ENCODE data around the gene RAB39A. TPM values are rescaled to one million over a fixed set of nuclear protein-coding genes. Genes with fewer than 3 reads are reported as not detected.
"Not testable (repeated sequence)": the region's sequence is repeated elsewhere in the genome, so short reads cannot be mapped to it uniquely, and the experiment has no call there.

The RAB39A gene
- polyA plus RNA-seq, 4 donors: 0.27 to 2.1 (median 0.58) TPM; not detected in 1

DNA sequence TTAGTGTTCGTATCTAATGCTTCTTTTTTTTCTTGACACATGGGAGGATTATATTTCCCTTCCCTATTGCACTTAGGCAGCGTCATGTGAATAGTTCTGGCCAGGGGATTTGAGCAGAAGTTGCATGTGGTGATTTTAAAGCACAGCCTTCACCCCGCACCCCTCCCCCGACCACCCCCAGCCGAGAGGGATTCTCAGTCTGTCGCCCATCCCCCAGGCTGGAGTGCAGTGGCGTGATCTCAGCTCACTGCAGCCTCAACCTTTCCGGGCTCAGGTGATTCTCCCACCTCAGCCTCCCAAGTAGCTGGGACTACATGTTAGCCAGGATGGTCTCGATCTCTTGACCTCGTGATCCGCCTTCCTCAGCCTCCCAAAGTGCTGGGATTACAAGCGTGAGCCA lies 20.1 kb downstream of the RAB39A start:
- not testable (repeated sequence) for H3K9me3 ChIP-seq (ENCODE audit: control insufficient read depth in 2 of 2, insufficient read depth in 1 of 2, low read depth in 1 of 2, low read length in 1 of 2); H3K4me1 ChIP-seq (ENCODE audit: control insufficient read depth in 3 of 3, insufficient read depth in 2 of 3, low read depth in 1 of 3, low read length in 2 of 3); H3K36me3 ChIP-seq (ENCODE audit: control insufficient read depth in 3 of 3, insufficient read depth in 2 of 3, low read depth in 1 of 3, low read length in 3 of 3); H3K27me3 ChIP-seq (ENCODE audit: control insufficient read depth in 3 of 3, insufficient read depth in 3 of 3, low read length in 3 of 3); FAIRE-seq; DNase-seq; H3K27ac ChIP-seq (ENCODE audit: low read depth in 1 of 3, low read length in 2 of 3); H3K4me3 ChIP-seq (ENCODE audit: low read depth in 1 of 3, low read length in 3 of 3)
- 85 to 91% (median 90%) methylated on average over 12 of the region's 12 CpGs for WGBS, 3 donors

DNA sequence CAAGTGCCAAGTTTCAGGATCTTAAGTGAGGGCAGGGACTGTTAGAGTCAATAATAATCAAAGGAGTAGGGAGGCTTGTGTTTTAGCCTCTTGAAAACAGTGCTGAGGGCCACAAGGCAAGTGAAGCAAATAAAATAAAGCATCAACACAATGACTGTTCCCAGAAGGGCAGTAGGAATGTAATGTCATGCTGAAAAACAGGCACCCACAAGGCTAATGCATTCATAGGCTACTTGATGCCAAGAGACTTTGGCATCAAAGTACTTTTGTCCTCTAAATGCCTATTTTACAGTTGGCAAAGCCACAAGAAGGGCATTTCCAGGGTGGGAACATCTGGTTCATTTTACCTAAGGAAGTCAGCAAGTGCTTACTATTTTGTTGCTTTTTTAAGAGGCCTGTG lies 22.9 kb downstream of the RAB39A start:
- DNase-seq (no peak), FAIRE-seq (no peak)
- Histone ChIP-seq H3K36me3 (ENCODE audit: control insufficient read depth in 3 of 3, insufficient read depth in 2 of 3, low read depth in 1 of 3, low read length in 3 of 3) (no peaks in the 10 kb centered on the region), H3K4me3 (ENCODE audit: low read depth in 1 of 3, low read length in 3 of 3) (no peak overlapping the region), H3K27ac (ENCODE audit: low read depth in 1 of 3, low read length in 2 of 3) (no peak overlapping the region), H3K27me3 (ENCODE audit: control insufficient read depth in 3 of 3, insufficient read depth in 3 of 3, low read length in 3 of 3) (no peaks in the 10 kb centered on the region), H3K4me1 (ENCODE audit: control insufficient read depth in 3 of 3, insufficient read depth in 2 of 3, low read depth in 1 of 3, low read length in 2 of 3) (no peaks in the 10 kb centered on the region), H3K9me3 (ENCODE audit: control insufficient read depth in 2 of 2, insufficient read depth in 1 of 2, low read depth in 1 of 2, low read length in 1 of 2) (no peaks in the 10 kb centered on the region)

DNA sequence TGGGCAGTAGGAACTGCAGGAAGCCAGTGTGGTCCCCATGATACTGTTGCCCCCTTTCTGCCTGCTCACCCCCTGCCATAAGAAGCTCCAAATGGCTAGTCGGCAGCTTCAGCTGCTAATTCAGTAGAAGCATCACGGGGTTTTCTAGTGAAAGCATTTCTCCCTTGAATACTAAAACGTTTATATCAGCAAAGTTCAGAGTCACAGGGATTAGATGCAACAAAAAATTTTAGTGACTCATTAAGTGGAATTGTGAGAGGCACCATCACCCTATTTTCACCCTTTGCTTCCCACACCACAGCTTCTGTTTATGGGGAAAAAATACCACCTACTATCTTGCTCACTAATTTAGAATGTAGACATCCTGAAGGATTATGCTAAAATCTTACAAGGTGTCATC lies 25.2 kb downstream of the RAB39A start:
- Histone ChIP-seq H3K4me1 (ENCODE audit: control insufficient read depth in 3 of 3, insufficient read depth in 2 of 3, low read depth in 1 of 3, low read length in 2 of 3) (no peaks in the 10 kb centered on the region), H3K9me3 (ENCODE audit: control insufficient read depth in 2 of 2, insufficient read depth in 1 of 2, low read depth in 1 of 2, low read length in 1 of 2) (no peaks in the 10 kb centered on the region), H3K27ac (ENCODE audit: low read depth in 1 of 3, low read length in 2 of 3) (no peak overlapping the region), H3K4me3 (ENCODE audit: low read depth in 1 of 3, low read length in 3 of 3) (no peak overlapping the region), H3K27me3 (ENCODE audit: control insufficient read depth in 3 of 3, insufficient read depth in 3 of 3, low read length in 3 of 3) (no peaks in the 10 kb centered on the region), H3K36me3 (ENCODE audit: control insufficient read depth in 3 of 3, insufficient read depth in 2 of 3, low read depth in 1 of 3, low read length in 3 of 3) (no peaks in the 10 kb centered on the region)
- no peak for DNase-seq
- no peak for FAIRE-seq
- 56 to 65% (median 62%) methylated on average over 3 of the region's 3 CpGs for WGBS, 3 donors

DNA sequence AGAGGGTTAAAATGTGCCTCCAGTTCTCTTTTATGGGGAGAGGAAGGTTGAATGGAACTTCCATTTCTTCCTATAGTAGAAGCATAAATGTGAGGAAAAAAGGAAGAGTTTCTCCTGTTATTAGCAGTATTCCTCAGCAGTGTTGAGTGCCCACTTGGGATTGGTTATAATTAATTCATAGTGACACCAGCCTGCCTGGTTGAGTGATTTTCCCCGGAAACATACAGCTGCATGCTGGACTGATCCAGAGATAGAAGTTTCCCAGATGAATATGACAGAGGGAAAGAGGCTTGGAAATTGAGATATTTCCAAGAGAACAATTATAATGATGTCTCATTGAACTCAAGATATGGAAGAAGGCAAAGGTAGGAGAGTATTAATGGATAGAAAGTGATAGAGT lies 28.3 kb downstream of the RAB39A start:
- Histone ChIP-seq H3K4me1 (ENCODE audit: control insufficient read depth in 3 of 3, insufficient read depth in 2 of 3, low read depth in 1 of 3, low read length in 2 of 3) (no peaks in the 10 kb centered on the region), H3K36me3 (ENCODE audit: control insufficient read depth in 3 of 3, insufficient read depth in 2 of 3, low read depth in 1 of 3, low read length in 3 of 3) (no peaks in the 10 kb centered on the region), H3K9me3 (ENCODE audit: control insufficient read depth in 2 of 2, insufficient read depth in 1 of 2, low read depth in 1 of 2, low read length in 1 of 2) (no peaks in the 10 kb centered on the region), H3K27ac (ENCODE audit: low read depth in 1 of 3, low read length in 2 of 3) (no peak overlapping the region), H3K4me3 (ENCODE audit: low read depth in 1 of 3, low read length in 3 of 3) (no peak overlapping the region), H3K27me3 (ENCODE audit: control insufficient read depth in 3 of 3, insufficient read depth in 3 of 3, low read length in 3 of 3) (no peaks in the 10 kb centered on the region)
- DNase-seq: no peak
- 89 to 100% (median 95%) methylated on average over 1 of the region's 1 CpG for WGBS, 3 donors
- FAIRE-seq: no peak

DNA sequence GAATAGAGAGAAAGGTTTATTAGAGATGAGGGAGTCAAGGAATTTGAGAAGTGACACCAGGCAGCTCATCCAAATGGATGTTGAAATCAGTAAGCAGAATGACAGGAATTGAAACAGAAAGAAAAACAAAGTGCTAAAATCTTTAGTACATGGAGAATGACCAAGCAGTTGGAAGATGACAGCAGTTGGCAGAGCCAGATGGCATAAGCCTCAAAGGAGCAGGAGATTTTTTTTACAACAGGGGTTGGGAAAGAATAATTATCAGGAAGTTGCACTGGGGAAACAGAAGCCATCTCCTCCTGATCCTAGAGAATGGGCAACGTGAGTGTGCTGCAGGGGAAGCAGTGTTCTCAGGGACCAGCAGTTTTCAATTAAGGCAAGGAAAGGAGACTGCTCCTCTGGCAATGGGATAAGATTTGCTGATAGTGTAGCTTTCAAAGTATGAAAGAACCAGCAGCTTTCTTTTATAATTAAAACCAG lies 28.9 kb downstream of the RAB39A start:
- Histone ChIP-seq H3K27ac (ENCODE audit: low read depth in 1 of 3, low read length in 2 of 3) (no peak overlapping the region), H3K4me1 (ENCODE audit: control insufficient read depth in 3 of 3, insufficient read depth in 2 of 3, low read depth in 1 of 3, low read length in 2 of 3) (no peaks in the 10 kb centered on the region), H3K9me3 (ENCODE audit: control insufficient read depth in 2 of 2, insufficient read depth in 1 of 2, low read depth in 1 of 2, low read length in 1 of 2) (no peaks in the 10 kb centered on the region), H3K27me3 (ENCODE audit: control insufficient read depth in 3 of 3, insufficient read depth in 3 of 3, low read length in 3 of 3) (no peaks in the 10 kb centered on the region), H3K4me3 (ENCODE audit: low read depth in 1 of 3, low read length in 3 of 3) (no peak overlapping the region), H3K36me3 (ENCODE audit: control insufficient read depth in 3 of 3, insufficient read depth in 2 of 3, low read depth in 1 of 3, low read length in 3 of 3) (no peaks in the 10 kb centered on the region)
- peak; percentile 1 to 3 for DNase-seq
- FAIRE-seq: no peak
- whole genome bisulfite sequencing, 3 donors: 0 to 13% (median 6%) methylated on average over 1 of the region's 1 CpG

DNA sequence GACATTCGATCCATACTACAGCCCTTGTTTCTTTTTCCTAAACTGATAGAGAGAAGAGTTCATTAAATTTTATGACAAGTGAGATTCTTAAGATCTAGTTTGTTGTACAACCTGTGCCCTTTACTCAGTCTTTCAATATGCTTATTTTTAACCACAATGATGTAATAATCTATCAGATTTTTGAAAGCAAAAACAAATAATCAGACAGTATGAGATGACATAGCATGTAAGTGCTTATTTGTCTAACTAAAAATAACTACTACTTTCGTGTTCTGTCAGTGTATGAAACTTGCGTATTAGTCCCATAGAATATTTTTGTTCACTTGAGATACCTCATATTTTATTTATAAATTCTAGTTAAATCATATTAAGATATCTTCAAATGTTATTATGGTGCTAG lies 33.2 kb downstream of the RAB39A start:
- Histone ChIP-seq H3K9me3 (ENCODE audit: control insufficient read depth in 2 of 2, insufficient read depth in 1 of 2, low read depth in 1 of 2, low read length in 1 of 2) (no peaks in the 10 kb centered on the region), H3K27ac (ENCODE audit: low read depth in 1 of 3, low read length in 2 of 3) (no peak overlapping the region), H3K4me1 (ENCODE audit: control insufficient read depth in 3 of 3, insufficient read depth in 2 of 3, low read depth in 1 of 3, low read length in 2 of 3) (no peaks in the 10 kb centered on the region), H3K27me3 (ENCODE audit: control insufficient read depth in 3 of 3, insufficient read depth in 3 of 3, low read length in 3 of 3) (no peaks in the 10 kb centered on the region), H3K4me3 (ENCODE audit: low read depth in 1 of 3, low read length in 3 of 3) (no peak overlapping the region), H3K36me3 (ENCODE audit: control insufficient read depth in 3 of 3, insufficient read depth in 2 of 3, low read depth in 1 of 3, low read length in 3 of 3) (no peaks in the 10 kb centered on the region)
- WGBS, 3 donors: 73 to 78% (median 77%) methylated on average over 3 of the region's 3 CpGs
- FAIRE-seq (no peak), DNase-seq (no peak)

DNA sequence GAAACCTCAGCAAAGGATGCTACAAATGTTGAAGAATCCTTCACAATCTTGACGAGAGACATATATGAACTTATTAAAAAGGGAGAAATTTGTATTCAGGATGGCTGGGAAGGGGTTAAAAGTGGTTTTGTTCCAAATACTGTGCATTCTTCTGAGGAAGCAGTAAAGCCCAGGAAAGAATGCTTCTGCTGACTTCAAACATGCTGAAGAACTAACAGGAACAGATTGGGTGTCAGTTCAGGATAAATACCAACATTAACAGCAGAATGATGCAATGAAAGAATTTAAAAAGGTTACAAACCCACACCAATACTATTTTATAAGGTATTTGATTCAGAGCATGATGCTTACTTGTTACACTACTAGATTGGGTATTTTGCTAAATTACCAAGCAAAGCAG lies 33.9 kb downstream of the RAB39A start:
- Histone ChIP-seq H3K9me3 (ENCODE audit: control insufficient read depth in 2 of 2, insufficient read depth in 1 of 2, low read depth in 1 of 2, low read length in 1 of 2) (no peaks in the 10 kb centered on the region), H3K4me1 (ENCODE audit: control insufficient read depth in 3 of 3, insufficient read depth in 2 of 3, low read depth in 1 of 3, low read length in 2 of 3) (no peaks in the 10 kb centered on the region), H3K27ac (ENCODE audit: low read depth in 1 of 3, low read length in 2 of 3) (no peak overlapping the region), H3K4me3 (ENCODE audit: low read depth in 1 of 3, low read length in 3 of 3) (no peak overlapping the region), H3K27me3 (ENCODE audit: control insufficient read depth in 3 of 3, insufficient read depth in 3 of 3, low read length in 3 of 3) (no peaks in the 10 kb centered on the region), H3K36me3 (ENCODE audit: control insufficient read depth in 3 of 3, insufficient read depth in 2 of 3, low read depth in 1 of 3, low read length in 3 of 3) (no peaks in the 10 kb centered on the region)
- FAIRE-seq (no peak), DNase-seq (no peak)
- 92 to 97% (median 94%) methylated on average over 1 of the region's 1 CpG for whole genome bisulfite sequencing, 3 donors

DNA sequence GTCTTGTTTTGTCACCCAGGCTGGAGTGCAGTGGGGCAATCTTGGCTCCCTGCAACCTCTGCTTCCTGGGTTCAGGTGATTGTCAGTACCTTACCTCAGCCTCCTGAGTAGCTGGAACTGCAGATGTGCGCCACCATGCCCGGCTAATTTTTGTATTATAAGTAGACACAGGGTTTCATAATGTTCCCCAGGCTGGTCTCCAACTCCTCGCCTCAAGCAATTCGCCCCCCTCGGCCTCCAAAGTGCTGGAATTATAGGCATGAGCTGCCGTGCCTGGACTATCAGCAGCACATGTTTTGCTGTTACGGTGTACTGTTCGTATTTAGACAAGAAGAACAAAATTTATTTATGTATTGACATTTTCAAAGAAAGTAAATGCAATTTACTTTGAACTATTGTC lies 34.8 kb downstream of the RAB39A start:
- H3K9me3 ChIP-seq (ENCODE audit: control insufficient read depth in 2 of 2, insufficient read depth in 1 of 2, low read depth in 1 of 2, low read length in 1 of 2): no peaks in the 10 kb centered on the region
- H3K4me1 ChIP-seq (ENCODE audit: control insufficient read depth in 3 of 3, insufficient read depth in 2 of 3, low read depth in 1 of 3, low read length in 2 of 3): no peaks in the 10 kb centered on the region
- H3K27ac ChIP-seq (ENCODE audit: low read depth in 1 of 3, low read length in 2 of 3): no peak overlapping the region
- WGBS, 3 donors: 74 to 85% (median 79%) methylated on average over 8 of the region's 8 CpGs
- H3K4me3 ChIP-seq (ENCODE audit: low read depth in 1 of 3, low read length in 3 of 3): no peak overlapping the region
- H3K27me3 ChIP-seq (ENCODE audit: control insufficient read depth in 3 of 3, insufficient read depth in 3 of 3, low read length in 3 of 3): no peaks in the 10 kb centered on the region
- no peak for DNase-seq
- FAIRE-seq: no peak
- H3K36me3 ChIP-seq (ENCODE audit: control insufficient read depth in 3 of 3, insufficient read depth in 2 of 3, low read depth in 1 of 3, low read length in 3 of 3): no peaks in the 10 kb centered on the region

DNA sequence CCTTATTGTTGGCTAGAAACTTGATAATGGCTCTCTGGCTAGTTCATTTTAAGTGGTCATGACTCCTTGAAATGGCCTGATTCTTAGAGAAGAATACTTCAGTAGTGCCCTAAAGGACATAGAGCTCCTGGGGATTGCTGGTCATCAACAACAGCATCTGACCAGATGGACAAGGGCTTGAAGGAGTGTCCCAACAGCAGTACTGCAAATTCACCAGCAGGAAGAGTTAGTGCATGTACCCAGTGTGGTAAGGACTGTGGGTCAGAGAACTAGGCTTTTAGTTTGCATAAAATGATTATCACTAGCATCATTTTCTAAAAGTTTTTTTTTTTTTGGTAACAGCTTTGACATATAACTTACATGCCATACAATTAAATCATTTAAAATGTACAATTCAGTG lies 41.0 kb downstream of the RAB39A start:
- no peaks in the 10 kb centered on the region for H3K4me1 ChIP-seq (ENCODE audit: control insufficient read depth in 3 of 3, insufficient read depth in 2 of 3, low read depth in 1 of 3, low read length in 2 of 3)
- no peak overlapping the region for H3K4me3 ChIP-seq (ENCODE audit: low read depth in 1 of 3, low read length in 3 of 3)
- H3K9me3 ChIP-seq (ENCODE audit: control insufficient read depth in 2 of 2, insufficient read depth in 1 of 2, low read depth in 1 of 2, low read length in 1 of 2): no peaks in the 10 kb centered on the region
- no peak overlapping the region for H3K27ac ChIP-seq (ENCODE audit: low read depth in 1 of 3, low read length in 2 of 3)
- FAIRE-seq (no peak), DNase-seq (no peak)
- H3K27me3 ChIP-seq (ENCODE audit: control insufficient read depth in 3 of 3, insufficient read depth in 3 of 3, low read length in 3 of 3): no peaks in the 10 kb centered on the region
- H3K36me3 ChIP-seq (ENCODE audit: control insufficient read depth in 3 of 3, insufficient read depth in 2 of 3, low read depth in 1 of 3, low read length in 3 of 3): no peaks in the 10 kb centered on the region

All from small intestine (tissue), 7 donors.